GM21576 (cell line): Measurements from ENCODE around the gene TNFAIP8L3.
"Not testable (repeated sequence)": the region's sequence is repeated elsewhere in the genome, so short reads cannot be mapped to it uniquely, and the experiment has no call there.

Source experiments
- ATAC-seq: cut with Tn5 transposase; IDR thresholded peaks from one replicate; pipeline ENCODE4 v1.9.1; 2021; ENCODE audit warnings: mild to moderate bottlenecking, moderate library complexity; ENCODE audit not compliant: unreplicated experiment

TNFAIP8L3 gene

GRCh38 chr15:51065781-51066180 lies 28.9 kb downstream of the TNFAIP8L3 start:
- ATAC-seq: no peak

GRCh38 chr15:51065261-51065660 lies 29.4 kb downstream of the TNFAIP8L3 start:
- no peak for ATAC-seq

GRCh38 chr15:51062736-51063135 lies 32.0 kb downstream of the TNFAIP8L3 start:
- ATAC-seq: no peak

GRCh38 chr15:51060030-51060673 lies 34.6 kb downstream of the TNFAIP8L3 start:
- ATAC-seq: no peak

- ATAC-seq: no peak
Measured at GRCh38 chr15:51054535-51054934, 40.2 kb downstream of the TNFAIP8L3 start.

GRCh38 chr15:51053571-51053970 lies 41.1 kb downstream of the TNFAIP8L3 start:
- no peak for ATAC-seq

GRCh38 chr15:51051776-51052175 lies 42.9 kb downstream of the TNFAIP8L3 start:
- no peak for ATAC-seq

- ATAC-seq: no peak
Measured at GRCh38 chr15:51049081-51049480, 45.6 kb downstream of the TNFAIP8L3 start.

- ATAC-seq: no peak
Measured at GRCh38 chr15:51048308-51048707, 46.4 kb downstream of the TNFAIP8L3 start.

- no peak for ATAC-seq
Measured at GRCh38 chr15:51046799-51047449, 47.8 kb downstream of the TNFAIP8L3 start.

GRCh38 chr15:51046016-51046415 lies 48.7 kb downstream of the TNFAIP8L3 start:
- ATAC-seq: no peak

GRCh38 chr15:51044037-51044727 lies 50.5 kb downstream of the TNFAIP8L3 start:
- ATAC-seq: no peak

GRCh38 chr15:51038974-51039319 lies 55.8 kb downstream of the TNFAIP8L3 start:
- ATAC-seq: no peak

- ATAC-seq: no peak
Measured at GRCh38 chr15:51038162-51038973, 56.3 kb downstream of the TNFAIP8L3 start.

GRCh38 chr15:51037474-51037873 lies 57.2 kb downstream of the TNFAIP8L3 start:
- ATAC-seq: not testable (repeated sequence)

- no peak for ATAC-seq
Measured at GRCh38 chr15:51030649-51031316, 63.9 kb downstream of the TNFAIP8L3 start.

- no peak for ATAC-seq
Measured at GRCh38 chr15:51025454-51025846, 69.3 kb downstream of the TNFAIP8L3 start.

- no peak for ATAC-seq
Measured at GRCh38 chr15:51024735-51025453, 69.8 kb downstream of the TNFAIP8L3 start.

- no peak for ATAC-seq
Measured at GRCh38 chr15:51023499-51023898, 71.2 kb downstream of the TNFAIP8L3 start.

GRCh38 chr15:51022206-51022605 lies 72.5 kb downstream of the TNFAIP8L3 start:
- no peak for ATAC-seq
